Measurements from ENCODE around the gene RELB.

DNA sequence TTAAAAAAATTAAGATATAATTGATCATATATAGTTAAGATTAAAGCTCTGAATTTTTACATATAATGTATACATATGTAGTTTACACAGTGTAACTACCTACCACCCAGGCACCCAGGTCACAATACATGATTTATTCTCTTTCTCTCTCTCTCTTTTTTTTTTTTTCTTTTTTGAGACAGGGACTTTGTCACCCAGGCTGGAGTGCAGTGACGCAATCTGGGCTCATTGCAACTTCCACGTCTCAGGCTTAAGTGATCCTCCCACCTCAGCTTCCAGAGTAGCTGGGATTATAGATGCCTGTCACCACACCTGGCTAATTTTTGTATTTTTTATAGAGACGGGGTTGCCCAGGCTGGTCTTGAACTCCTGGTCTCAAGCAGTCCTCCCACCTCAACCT lies 18.8 kb downstream of the RELB start:
- no peak for TF ChIP-seq POLR2AphosphoS5 (IDR thresholded peaks at IDR 0.05)
- TF ChIP-seq, protein P1, sequence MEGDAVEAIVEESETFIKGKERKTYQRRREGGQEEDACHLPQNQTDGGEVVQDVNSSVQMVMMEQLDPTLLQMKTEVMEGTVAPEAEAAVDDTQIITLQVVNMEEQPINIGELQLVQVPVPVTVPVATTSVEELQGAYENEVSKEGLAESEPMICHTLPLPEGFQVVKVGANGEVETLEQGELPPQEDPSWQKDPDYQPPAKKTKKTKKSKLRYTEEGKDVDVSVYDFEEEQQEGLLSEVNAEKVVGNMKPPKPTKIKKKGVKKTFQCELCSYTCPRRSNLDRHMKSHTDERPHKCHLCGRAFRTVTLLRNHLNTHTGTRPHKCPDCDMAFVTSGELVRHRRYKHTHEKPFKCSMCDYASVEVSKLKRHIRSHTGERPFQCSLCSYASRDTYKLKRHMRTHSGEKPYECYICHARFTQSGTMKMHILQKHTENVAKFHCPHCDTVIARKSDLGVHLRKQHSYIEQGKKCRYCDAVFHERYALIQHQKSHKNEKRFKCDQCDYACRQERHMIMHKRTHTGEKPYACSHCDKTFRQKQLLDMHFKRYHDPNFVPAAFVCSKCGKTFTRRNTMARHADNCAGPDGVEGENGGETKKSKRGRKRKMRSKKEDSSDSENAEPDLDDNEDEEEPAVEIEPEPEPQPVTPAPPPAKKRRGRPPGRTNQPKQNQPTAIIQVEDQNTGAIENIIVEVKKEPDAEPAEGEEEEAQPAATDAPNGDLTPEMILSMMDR (IDR thresholded peaks at IDR 0.05; ENCODE audit: poor library complexity, severe bottlenecking), result no peak
- TF ChIP-seq, protein P2, sequence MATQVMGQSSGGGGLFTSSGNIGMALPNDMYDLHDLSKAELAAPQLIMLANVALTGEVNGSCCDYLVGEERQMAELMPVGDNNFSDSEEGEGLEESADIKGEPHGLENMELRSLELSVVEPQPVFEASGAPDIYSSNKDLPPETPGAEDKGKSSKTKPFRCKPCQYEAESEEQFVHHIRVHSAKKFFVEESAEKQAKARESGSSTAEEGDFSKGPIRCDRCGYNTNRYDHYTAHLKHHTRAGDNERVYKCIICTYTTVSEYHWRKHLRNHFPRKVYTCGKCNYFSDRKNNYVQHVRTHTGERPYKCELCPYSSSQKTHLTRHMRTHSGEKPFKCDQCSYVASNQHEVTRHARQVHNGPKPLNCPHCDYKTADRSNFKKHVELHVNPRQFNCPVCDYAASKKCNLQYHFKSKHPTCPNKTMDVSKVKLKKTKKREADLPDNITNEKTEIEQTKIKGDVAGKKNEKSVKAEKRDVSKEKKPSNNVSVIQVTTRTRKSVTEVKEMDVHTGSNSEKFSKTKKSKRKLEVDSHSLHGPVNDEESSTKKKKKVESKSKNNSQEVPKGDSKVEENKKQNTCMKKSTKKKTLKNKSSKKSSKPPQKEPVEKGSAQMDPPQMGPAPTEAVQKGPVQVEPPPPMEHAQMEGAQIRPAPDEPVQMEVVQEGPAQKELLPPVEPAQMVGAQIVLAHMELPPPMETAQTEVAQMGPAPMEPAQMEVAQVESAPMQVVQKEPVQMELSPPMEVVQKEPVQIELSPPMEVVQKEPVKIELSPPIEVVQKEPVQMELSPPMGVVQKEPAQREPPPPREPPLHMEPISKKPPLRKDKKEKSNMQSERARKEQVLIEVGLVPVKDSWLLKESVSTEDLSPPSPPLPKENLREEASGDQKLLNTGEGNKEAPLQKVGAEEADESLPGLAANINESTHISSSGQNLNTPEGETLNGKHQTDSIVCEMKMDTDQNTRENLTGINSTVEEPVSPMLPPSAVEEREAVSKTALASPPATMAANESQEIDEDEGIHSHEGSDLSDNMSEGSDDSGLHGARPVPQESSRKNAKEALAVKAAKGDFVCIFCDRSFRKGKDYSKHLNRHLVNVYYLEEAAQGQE (IDR thresholded peaks at IDR 0.05; ENCODE audit: borderline replicate concordance), result no peak
- TF ChIP-seq RAD21 (conservative IDR thresholded peaks at IDR 0.05), result no peak
- no peak for TF ChIP-seq TAF1 (IDR thresholded peaks at IDR 0.05; ENCODE audit: low read depth)
- no peak for TF ChIP-seq EZH2 (IDR thresholded peaks at IDR 0.05; ENCODE audit: borderline replicate concordance, insufficient read depth, low read length, poor library complexity, severe bottlenecking)
- no peak for TF ChIP-seq EP300 (conservative IDR thresholded peaks at IDR 0.05; ENCODE audit: poor library complexity, severe bottlenecking)
- no peak for TF ChIP-seq MXI1 (conservative IDR thresholded peaks at IDR 0.05; ENCODE audit: poor library complexity, severe bottlenecking)

Data from neural cell (in vitro differentiated cells).